ENCODE measurements around the gene ACOX2. TPM values are rescaled to one million over a fixed set of nuclear protein-coding genes. Genes with fewer than 3 reads are reported as not detected.

Gene ACOX2
- total RNA-seq, 1 experiment from 2014 or later: 9.5 TPM

GRCh38 chr3:58526515-58526957 lies 10.5 kb downstream of the ACOX2 start:
- H3K4me1 Mint-ChIP-seq (ENCODE audit: low read depth, unreplicated experiment): peaks cover 11% of the 10 kb centered on the region
- H3K36me3 Mint-ChIP-seq (ENCODE audit: insufficient read depth, unreplicated experiment): peaks cover 6% of the 10 kb centered on the region
- CTCF ChIA-PET: interaction anchor here (0.6 to 1.2 kb wide), 2 partner anchors 35 to 1993 kb away, joined by 3 to 5 read pairs; partner anchors contain the start of gene KCTD6
- Histone ChIP-seq H3K4me1 (peaks cover 25% of the 10 kb centered on the region), H3K4me3 (ENCODE audit: low read depth, low read length) (no peak overlapping the region), H3K27me3 (replicated peaks; ENCODE audit: control insufficient read depth, insufficient read depth, low read length) (no peaks in the 10 kb centered on the region), H3K9me3 (no peaks in the 10 kb centered on the region), H3K36me3 (ENCODE audit: control insufficient read depth, insufficient read depth, low read length) (no peaks in the 10 kb centered on the region; the same call in 1 of the 2 replicates)
- no peaks in the 10 kb centered on the region for H3K27me3 Mint-ChIP-seq (ENCODE audit: insufficient read depth, unreplicated experiment)
- no peak overlapping the region for H3K4me3 Mint-ChIP-seq (ENCODE audit: unreplicated experiment)
- DNase-seq: peak in 1 of 2 experiments; percentile 46
- intact Hi-C loops (cut with micrococcal nuclease; ENCODE audit: unreplicated experiment): loop anchor here (5.0 kb wide), 1 partner anchor 41 kb away; no protein-coding TSS in a partner anchor
- POLR2A ChIA-PET: no interaction called here
- no peak for TF ChIP-seq CTCF (IDR thresholded peaks at IDR 0.05; ENCODE audit: insufficient read depth in 1 of 2, low read depth in 1 of 2, low read length in 1 of 2, severe bottlenecking in 1 of 2, unreplicated experiment in 1 of 2)
- no TSS peak for BruUV-seq (replicated peaks)
- peak overlapping the region; percentile 27 for H3K27ac Mint-ChIP-seq (ENCODE audit: unreplicated experiment)
- H3K9me3 Mint-ChIP-seq (ENCODE audit: unreplicated experiment): no peaks in the 10 kb centered on the region

- no peak overlapping the region for H3K4me3 ChIP-seq (ENCODE audit: low read depth, low read length)
- Mint-ChIP-seq H3K36me3 (ENCODE audit: insufficient read depth, unreplicated experiment) (peaks cover 6% of the 10 kb centered on the region), H3K4me3 (ENCODE audit: unreplicated experiment) (no peak overlapping the region), H3K27ac (ENCODE audit: unreplicated experiment) (no peak overlapping the region), H3K4me1 (ENCODE audit: low read depth, unreplicated experiment) (peaks cover 17% of the 10 kb centered on the region), H3K27me3 (ENCODE audit: insufficient read depth, unreplicated experiment) (no peaks in the 10 kb centered on the region), H3K9me3 (ENCODE audit: unreplicated experiment) (no peaks in the 10 kb centered on the region)
- no TSS peak for BruUV-seq (replicated peaks)
- H3K36me3 ChIP-seq (ENCODE audit: control insufficient read depth, insufficient read depth, low read length): no peaks in the 10 kb centered on the region
- peaks cover 46% of the 10 kb centered on the region for H3K4me1 ChIP-seq
- CTCF ChIA-PET: no interaction called here
- no peak for TF ChIP-seq CTCF (IDR thresholded peaks at IDR 0.05; ENCODE audit: insufficient read depth in 1 of 2, low read depth in 1 of 2, low read length in 1 of 2, severe bottlenecking in 1 of 2, unreplicated experiment in 1 of 2)
- no peaks in the 10 kb centered on the region for H3K9me3 ChIP-seq
- intact Hi-C loops (cut with micrococcal nuclease; ENCODE audit: unreplicated experiment): no loop called here
- no peak for DNase-seq
- POLR2A ChIA-PET: no interaction called here
- no peaks in the 10 kb centered on the region for H3K27me3 ChIP-seq (replicated peaks; ENCODE audit: control insufficient read depth, insufficient read depth, low read length)
These were observed 12.6 kb downstream of the ACOX2 start for GRCh38 chr3:58524326-58524888.

- Mint-ChIP-seq H3K27me3 (ENCODE audit: insufficient read depth, unreplicated experiment) (no peaks in the 10 kb centered on the region), H3K4me1 (ENCODE audit: low read depth, unreplicated experiment) (peaks cover 29% of the 10 kb centered on the region), H3K9me3 (ENCODE audit: unreplicated experiment) (no peaks in the 10 kb centered on the region), H3K36me3 (ENCODE audit: insufficient read depth, unreplicated experiment) (peaks cover 6% of the 10 kb centered on the region), H3K27ac (ENCODE audit: unreplicated experiment) (no peak overlapping the region), H3K4me3 (ENCODE audit: unreplicated experiment) (no peak overlapping the region)
- CTCF ChIA-PET: interaction anchor here (1.8 kb wide), 1 partner anchor 13 kb away, joined by 4 read pairs; no protein-coding TSS in a partner anchor
- no peak for TF ChIP-seq CTCF (IDR thresholded peaks at IDR 0.05; ENCODE audit: insufficient read depth in 1 of 2, low read depth in 1 of 2, low read length in 1 of 2, severe bottlenecking in 1 of 2, unreplicated experiment in 1 of 2)
- Histone ChIP-seq H3K9me3 (no peaks in the 10 kb centered on the region), H3K36me3 (ENCODE audit: control insufficient read depth, insufficient read depth, low read length) (no peaks in the 10 kb centered on the region), H3K27me3 (replicated peaks; ENCODE audit: control insufficient read depth, insufficient read depth, low read length) (no peaks in the 10 kb centered on the region), H3K4me3 (ENCODE audit: low read depth, low read length) (no peak overlapping the region), H3K4me1 (peaks cover 62% of the 10 kb centered on the region)
- BruUV-seq (replicated peaks): no TSS peak
- intact Hi-C loops (cut with micrococcal nuclease; ENCODE audit: unreplicated experiment): no loop called here
- DNase-seq: no peak
- POLR2A ChIA-PET: no interaction called here
These were observed 14.1 kb downstream of the ACOX2 start for GRCh38 chr3:58522759-58523425.

All from Caco-2 (cell line).